ENCODE data around the gene TSGA10IP.

DNA sequence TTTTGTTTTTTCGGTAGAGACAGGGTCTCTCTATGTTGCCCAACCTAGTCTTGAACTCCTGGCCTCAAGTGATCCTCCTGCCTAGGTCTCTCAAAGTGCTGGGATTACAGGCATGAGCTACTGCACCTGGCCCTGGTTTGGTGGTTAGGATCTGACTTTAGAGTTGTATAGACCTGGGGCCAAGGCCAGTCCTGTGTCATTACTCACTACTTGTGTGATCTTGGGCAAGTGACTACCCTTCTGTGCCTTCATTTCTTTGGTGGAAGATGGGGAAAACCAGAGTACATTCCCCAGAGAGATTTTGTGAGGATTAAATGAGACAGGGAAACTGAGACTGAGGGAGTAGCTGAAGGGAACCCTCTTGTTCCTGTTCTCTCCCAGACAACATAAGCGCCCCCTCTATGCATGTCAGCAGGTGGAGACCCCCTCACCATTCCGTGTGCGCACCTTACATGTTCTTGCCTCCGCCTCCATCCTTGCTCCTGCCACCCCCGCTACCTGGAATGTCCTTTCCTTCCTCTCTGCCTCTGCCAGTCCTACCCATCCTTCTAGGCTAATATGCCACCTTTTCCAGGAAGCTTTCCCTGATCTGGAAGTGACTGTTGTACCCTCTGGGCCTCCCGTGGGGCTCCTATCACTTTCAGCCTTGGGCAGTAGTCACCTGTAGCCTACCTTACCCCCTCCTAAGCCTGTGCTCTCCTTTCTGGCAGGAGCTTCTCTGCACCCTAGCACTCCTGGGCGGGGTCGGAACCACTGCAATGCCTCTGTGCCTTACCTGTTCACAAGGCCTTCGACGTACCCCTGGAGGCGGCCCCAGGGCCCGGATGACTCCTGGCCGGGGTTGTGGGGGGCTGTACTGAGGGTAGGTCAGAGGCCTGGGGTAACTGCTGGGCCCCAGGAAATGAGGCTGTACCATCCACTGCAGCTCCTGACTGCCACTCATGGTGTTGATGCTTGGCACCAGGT, 49.0 kb upstream of the TSGA10IP start:
- no peak for TF ChIP-seq MEF2A (IDR thresholded peaks at IDR 0.05; ENCODE audit: insufficient read depth, low read depth, low read length)
- TF ChIP-seq SRF (IDR thresholded peaks at IDR 0.05; ENCODE audit: low read depth in 2 of 2, low read length in 2 of 2) = no peak
- TF ChIP-seq NFIC (IDR thresholded peaks at IDR 0.05; ENCODE audit: low read depth, low read length) = no peak
- TF ChIP-seq, protein P1, sequence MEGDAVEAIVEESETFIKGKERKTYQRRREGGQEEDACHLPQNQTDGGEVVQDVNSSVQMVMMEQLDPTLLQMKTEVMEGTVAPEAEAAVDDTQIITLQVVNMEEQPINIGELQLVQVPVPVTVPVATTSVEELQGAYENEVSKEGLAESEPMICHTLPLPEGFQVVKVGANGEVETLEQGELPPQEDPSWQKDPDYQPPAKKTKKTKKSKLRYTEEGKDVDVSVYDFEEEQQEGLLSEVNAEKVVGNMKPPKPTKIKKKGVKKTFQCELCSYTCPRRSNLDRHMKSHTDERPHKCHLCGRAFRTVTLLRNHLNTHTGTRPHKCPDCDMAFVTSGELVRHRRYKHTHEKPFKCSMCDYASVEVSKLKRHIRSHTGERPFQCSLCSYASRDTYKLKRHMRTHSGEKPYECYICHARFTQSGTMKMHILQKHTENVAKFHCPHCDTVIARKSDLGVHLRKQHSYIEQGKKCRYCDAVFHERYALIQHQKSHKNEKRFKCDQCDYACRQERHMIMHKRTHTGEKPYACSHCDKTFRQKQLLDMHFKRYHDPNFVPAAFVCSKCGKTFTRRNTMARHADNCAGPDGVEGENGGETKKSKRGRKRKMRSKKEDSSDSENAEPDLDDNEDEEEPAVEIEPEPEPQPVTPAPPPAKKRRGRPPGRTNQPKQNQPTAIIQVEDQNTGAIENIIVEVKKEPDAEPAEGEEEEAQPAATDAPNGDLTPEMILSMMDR (IDR thresholded peaks at IDR 0.05 in 2 of 3, conservative IDR thresholded peaks at IDR 0.05 in 1 of 3; ENCODE audit: control insufficient read depth in 2 of 3, extremely low read depth in 1 of 3, insufficient read depth in 1 of 3, low read depth in 3 of 3, low read length in 3 of 3) = no peak
- TF ChIP-seq SMC3 (IDR thresholded peaks at IDR 0.05; ENCODE audit: borderline replicate concordance, low read length) = no peak
- TF ChIP-seq POLR2AphosphoS2 (IDR thresholded peaks at IDR 0.05; ENCODE audit: low read depth, low read length) = no peak
- TF ChIP-seq FOXK2 (IDR thresholded peaks at IDR 0.05) = no peak
- TF ChIP-seq RCOR1 (conservative IDR thresholded peaks at IDR 0.05; ENCODE audit: low read depth, low read length) = no peak
- TF ChIP-seq ESRRA (IDR thresholded peaks at IDR 0.05; ENCODE audit: low read length) = no peak
- no peak for TF ChIP-seq ATF7 (IDR thresholded peaks at IDR 0.05; ENCODE audit: low read depth)
- TF ChIP-seq, protein P2, sequence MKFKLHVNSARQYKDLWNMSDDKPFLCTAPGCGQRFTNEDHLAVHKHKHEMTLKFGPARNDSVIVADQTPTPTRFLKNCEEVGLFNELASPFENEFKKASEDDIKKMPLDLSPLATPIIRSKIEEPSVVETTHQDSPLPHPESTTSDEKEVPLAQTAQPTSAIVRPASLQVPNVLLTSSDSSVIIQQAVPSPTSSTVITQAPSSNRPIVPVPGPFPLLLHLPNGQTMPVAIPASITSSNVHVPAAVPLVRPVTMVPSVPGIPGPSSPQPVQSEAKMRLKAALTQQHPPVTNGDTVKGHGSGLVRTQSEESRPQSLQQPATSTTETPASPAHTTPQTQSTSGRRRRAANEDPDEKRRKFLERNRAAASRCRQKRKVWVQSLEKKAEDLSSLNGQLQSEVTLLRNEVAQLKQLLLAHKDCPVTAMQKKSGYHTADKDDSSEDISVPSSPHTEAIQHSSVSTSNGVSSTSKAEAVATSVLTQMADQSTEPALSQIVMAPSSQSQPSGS (IDR thresholded peaks at IDR 0.05; ENCODE audit: low read length) = no peak
- TF ChIP-seq, protein P3, sequence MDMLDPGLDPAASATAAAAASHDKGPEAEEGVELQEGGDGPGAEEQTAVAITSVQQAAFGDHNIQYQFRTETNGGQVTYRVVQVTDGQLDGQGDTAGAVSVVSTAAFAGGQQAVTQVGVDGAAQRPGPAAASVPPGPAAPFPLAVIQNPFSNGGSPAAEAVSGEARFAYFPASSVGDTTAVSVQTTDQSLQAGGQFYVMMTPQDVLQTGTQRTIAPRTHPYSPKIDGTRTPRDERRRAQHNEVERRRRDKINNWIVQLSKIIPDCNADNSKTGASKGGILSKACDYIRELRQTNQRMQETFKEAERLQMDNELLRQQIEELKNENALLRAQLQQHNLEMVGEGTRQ (IDR thresholded peaks at IDR 0.05; ENCODE audit: borderline replicate concordance, low read depth, low read length) = no peak
